Vagina (tissue), 2 donors: ENCODE measurements around the gene TXNRD1. TPM values are rescaled to one million over a fixed set of nuclear protein-coding genes. Genes with fewer than 3 reads are reported as not detected.
A peak's percentile ranks its signal among the peaks of the same experiment; 100 is the strongest.

Experiments
- DNase-seq, 2 donors: peaks; one replicate each; pipeline ENCODE4 v3.0.0-alpha.2; 2017; ENCODE audit errors: extremely low spot score in 2 of 2
- H3K27ac ChIP-seq: fragments of 200-600 bp; sonication (generic); one replicate; pipeline ENCODE4 v1.5.1; 2019
- H3K27me3 ChIP-seq: fragments of 200-600 bp; sonication (generic); one replicate; pipeline ENCODE4 v1.5.1; 2019
- H3K36me3 ChIP-seq, 2 donors: fragments of 200-600 bp; sonication (generic); one replicate each; pipeline ENCODE4 v1.5.1; 2017 to 2019
- H3K4me1 ChIP-seq: fragments of 200-600 bp; sonication (generic); one replicate; pipeline ENCODE4 v1.5.1; 2019
- H3K4me3 ChIP-seq, 2 donors: fragments of 200-600 bp; sonication (generic); 1 replicate in 1 of 2; 2 replicates in 1 of 2; pipeline ENCODE4 v1.5.1; 2016 to 2019
- H3K9me3 ChIP-seq: fragments of 200-600 bp; sonication (generic); one replicate; pipeline ENCODE4 v1.5.1; 2019
- POLR2A ChIP-seq, 2 donors: fragments of 450-650 bp; IDR thresholded peaks; one replicate each; pipeline ENCODE4 v1.6.1; 2017; ENCODE audit warnings: antibody characterized with exemption in 2 of 2, mild to moderate bottlenecking in 2 of 2, moderate library complexity in 2 of 2
- POLR2AphosphoS5 ChIP-seq, 2 donors: sonication (generic); formaldehyde crosslinking; IDR thresholded peaks; one replicate each; pipeline ENCODE4 v1.9.0; 2017; ENCODE audit warnings: antibody characterized with exemption in 2 of 2, mild to moderate bottlenecking in 2 of 2, low read depth in 1 of 2; ENCODE audit not compliant: insufficient read depth in 1 of 2
- intact Hi-C: fragments of 100-400 bp; cut with DNase I; formaldehyde crosslinking; loops from one replicate; pipeline ENCODE4 v1.15.1; 2023
- total RNA-seq: library from RNA; depleted of rRNA; stranded (reverse); fragments of >200 nt; gene quantifications from one replicate; pipeline ENCODE4 v1.2.3, GENCODE V29; 2016
- TF ChIP-seq, protein P1 (sequence below), 3 experiments: fragments of 450-650 bp in 2 of 3; fragments of 200-600 bp in 1 of 3; sonication (generic) in 1 of 3; IDR thresholded peaks; one replicate each; pipeline ENCODE4 v1.5.1; 2017 to 2019; ENCODE audit warnings: antibody characterized with exemption in 3 of 3, mild to moderate bottlenecking in 2 of 3, moderate library complexity in 2 of 3

TXNRD1 gene
- total RNA-seq, 1 donor from 2014 or later, result 144 TPM

DNA sequence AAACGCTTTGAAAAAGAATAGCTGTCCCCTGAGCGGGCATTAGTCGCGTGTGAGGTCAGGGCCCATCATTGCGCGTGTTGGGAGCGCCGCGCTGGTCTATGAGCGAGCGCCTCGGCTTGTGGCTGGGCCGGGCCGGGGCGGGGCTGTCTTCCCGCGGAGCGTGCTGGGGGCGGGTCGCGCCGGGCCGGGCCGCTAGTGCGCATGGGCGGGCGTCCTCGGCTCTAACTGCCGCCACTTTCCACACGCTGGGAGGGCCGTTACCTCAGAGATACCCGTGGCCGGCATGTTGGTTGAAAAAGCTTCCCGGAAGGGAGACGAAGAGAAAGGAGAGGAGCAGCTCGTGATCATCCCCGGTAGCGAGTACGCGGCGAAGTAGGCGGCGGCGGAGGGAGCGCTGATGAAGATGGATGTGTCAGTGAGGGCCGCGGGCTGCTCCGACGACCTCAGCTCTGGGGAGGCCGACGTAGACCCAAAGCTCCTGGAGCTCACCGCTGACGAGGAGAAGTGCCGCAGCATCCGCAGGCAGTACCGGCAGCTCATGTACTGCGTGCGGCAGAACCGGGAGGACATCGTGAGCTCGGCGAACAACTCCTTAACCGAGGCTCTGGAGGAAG lies 88.1 kb downstream of the TXNRD1 start, which contains the start of gene EID3:
EID3 (plus strand) TSS at position 202 of the 614 bp plus-strand sequence; CDS start at position 398, 196 bp downstream.
- Histone ChIP-seq H3K27ac (peak within 1 kb of the TSS; percentile 66), H3K9me3 (no peaks in the 10 kb centered on the region), H3K4me1 (peaks cover 51% of the 10 kb centered on the region), H3K27me3 (no peaks in the 10 kb centered on the region), H3K36me3 (no peaks in the 10 kb centered on the region), H3K4me3 (peak within 1 kb of the TSS; percentile 46 to 57)
- TF ChIP-seq POLR2A (IDR thresholded peaks at IDR 0.05) (no peak), POLR2AphosphoS5 (IDR thresholded peaks at IDR 0.05; ENCODE audit: insufficient read depth in 1 of 2, low read depth in 1 of 2) (peak in 1 of 2 donors; percentile 71)
- TF ChIP-seq, protein P1, sequence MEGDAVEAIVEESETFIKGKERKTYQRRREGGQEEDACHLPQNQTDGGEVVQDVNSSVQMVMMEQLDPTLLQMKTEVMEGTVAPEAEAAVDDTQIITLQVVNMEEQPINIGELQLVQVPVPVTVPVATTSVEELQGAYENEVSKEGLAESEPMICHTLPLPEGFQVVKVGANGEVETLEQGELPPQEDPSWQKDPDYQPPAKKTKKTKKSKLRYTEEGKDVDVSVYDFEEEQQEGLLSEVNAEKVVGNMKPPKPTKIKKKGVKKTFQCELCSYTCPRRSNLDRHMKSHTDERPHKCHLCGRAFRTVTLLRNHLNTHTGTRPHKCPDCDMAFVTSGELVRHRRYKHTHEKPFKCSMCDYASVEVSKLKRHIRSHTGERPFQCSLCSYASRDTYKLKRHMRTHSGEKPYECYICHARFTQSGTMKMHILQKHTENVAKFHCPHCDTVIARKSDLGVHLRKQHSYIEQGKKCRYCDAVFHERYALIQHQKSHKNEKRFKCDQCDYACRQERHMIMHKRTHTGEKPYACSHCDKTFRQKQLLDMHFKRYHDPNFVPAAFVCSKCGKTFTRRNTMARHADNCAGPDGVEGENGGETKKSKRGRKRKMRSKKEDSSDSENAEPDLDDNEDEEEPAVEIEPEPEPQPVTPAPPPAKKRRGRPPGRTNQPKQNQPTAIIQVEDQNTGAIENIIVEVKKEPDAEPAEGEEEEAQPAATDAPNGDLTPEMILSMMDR (IDR thresholded peaks at IDR 0.05), result no peak
- intact Hi-C loops, result no loop called here
- DNase-seq, result no peak

DNA sequence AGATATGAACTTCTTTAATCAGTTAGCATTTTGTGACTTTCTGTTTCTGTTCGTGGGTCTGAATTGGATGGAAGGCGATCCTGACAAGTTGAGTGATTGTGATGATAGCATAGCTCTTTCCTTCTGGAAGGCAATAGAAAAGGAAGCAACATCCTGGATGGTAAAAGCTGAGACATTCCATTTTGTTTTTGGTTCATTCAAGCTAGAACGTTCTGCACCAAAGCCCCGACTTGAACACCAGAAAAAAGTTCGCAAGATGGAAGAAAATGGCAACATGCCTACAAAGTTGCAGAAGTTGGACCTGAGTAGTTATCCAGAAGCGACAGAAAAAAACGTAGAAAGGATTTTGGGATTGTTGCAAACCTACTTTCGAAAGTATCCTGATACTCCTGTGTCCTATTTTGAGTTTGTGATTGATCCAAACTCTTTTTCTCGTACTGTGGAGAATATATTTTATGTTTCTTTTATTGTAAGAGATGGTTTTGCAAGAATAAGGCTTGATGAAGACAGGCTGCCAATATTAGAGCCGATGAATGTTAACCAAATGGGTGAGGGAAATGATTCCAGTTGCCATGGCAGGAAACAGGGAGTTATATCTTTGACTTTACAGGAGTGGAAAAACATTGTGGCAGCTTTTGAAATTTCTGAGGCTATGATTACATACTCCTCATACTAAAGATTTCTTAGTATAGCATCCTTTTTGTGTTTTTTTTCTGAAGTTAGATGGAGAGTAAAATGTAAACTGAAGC lies 88.9 kb downstream of the TXNRD1 start:
- intact Hi-C loops, result no loop called here

DNA sequence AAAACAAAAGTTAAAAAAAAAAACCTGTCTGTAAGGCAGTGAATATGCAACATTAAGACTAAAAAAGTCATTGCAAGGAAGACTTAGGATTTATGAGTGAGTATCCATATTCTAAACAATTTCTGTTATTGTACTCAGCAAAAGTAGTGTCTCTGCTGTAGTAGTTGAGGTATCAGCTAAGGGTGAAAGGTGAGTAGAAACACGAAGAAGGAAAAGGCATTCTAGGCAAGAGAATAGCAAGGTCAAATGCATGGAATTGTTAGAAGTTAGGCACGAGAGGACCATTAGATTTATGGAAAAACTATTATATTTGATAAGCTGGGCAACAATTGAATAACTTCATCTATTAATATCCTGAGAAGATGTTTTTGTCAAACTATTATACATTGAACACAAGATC lies 89.8 kb downstream of the TXNRD1 start:
- Histone ChIP-seq H3K27me3 (no peaks in the 10 kb centered on the region), H3K27ac (no peak overlapping the region), H3K4me1 (peaks cover 47% of the 10 kb centered on the region), H3K36me3 (no peaks in the 10 kb centered on the region), H3K9me3 (no peaks in the 10 kb centered on the region), H3K4me3 (no peak overlapping the region)
- TF ChIP-seq POLR2AphosphoS5 (IDR thresholded peaks at IDR 0.05; ENCODE audit: insufficient read depth in 1 of 2, low read depth in 1 of 2) (no peak), POLR2A (IDR thresholded peaks at IDR 0.05) (no peak)
- TF ChIP-seq, protein P1 (IDR thresholded peaks at IDR 0.05), result no peak
- intact Hi-C loops, result no loop called here
- no peak for DNase-seq

More for the DNA sequence above, 88.9 kb downstream of the TXNRD1 start:
- Histone ChIP-seq H3K36me3 (no peaks in the 10 kb centered on the region), H3K4me1 (peaks cover 56% of the 10 kb centered on the region), H3K27ac (peak overlapping the region; percentile 66), H3K27me3 (no peaks in the 10 kb centered on the region), H3K4me3 (peak overlapping the region; percentile 46 to 57), H3K9me3 (no peaks in the 10 kb centered on the region)
- no peak for DNase-seq
- TF ChIP-seq POLR2A (IDR thresholded peaks at IDR 0.05), result no peak

DNA sequence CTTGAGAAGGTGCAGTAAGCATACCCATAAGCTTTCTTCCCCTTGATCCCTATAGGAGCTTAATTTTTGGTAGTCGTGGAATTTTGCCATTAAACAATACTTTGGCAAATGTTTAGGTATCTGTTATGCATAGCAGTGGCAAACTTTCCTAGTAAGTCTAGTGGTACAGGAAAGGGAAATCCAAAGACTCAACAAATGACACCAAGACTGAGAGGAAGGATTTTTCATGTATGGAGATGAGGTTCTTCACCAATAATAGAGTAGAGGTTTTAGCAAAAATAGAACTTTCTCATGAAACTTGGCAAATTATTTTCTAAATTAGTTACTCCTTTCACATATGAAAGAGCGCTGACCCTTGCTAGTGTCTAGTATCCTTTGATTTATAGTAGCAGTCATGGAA lies 90.8 kb downstream of the TXNRD1 start:
- Histone ChIP-seq H3K9me3 (no peaks in the 10 kb centered on the region), H3K27me3 (no peaks in the 10 kb centered on the region), H3K4me1 (peaks cover 45% of the 10 kb centered on the region), H3K4me3 (no peak overlapping the region), H3K36me3 (peaks cover 0 to under 1% of the 10 kb centered on the region in 2 donors), H3K27ac (no peak overlapping the region)
- intact Hi-C loops, result no loop called here
- DNase-seq, result no peak
- TF ChIP-seq, protein P1 (IDR thresholded peaks at IDR 0.05), result no peak
- TF ChIP-seq POLR2A (IDR thresholded peaks at IDR 0.05), result no peak
- no peak for TF ChIP-seq POLR2AphosphoS5 (IDR thresholded peaks at IDR 0.05; ENCODE audit: insufficient read depth in 1 of 2, low read depth in 1 of 2)

DNA sequence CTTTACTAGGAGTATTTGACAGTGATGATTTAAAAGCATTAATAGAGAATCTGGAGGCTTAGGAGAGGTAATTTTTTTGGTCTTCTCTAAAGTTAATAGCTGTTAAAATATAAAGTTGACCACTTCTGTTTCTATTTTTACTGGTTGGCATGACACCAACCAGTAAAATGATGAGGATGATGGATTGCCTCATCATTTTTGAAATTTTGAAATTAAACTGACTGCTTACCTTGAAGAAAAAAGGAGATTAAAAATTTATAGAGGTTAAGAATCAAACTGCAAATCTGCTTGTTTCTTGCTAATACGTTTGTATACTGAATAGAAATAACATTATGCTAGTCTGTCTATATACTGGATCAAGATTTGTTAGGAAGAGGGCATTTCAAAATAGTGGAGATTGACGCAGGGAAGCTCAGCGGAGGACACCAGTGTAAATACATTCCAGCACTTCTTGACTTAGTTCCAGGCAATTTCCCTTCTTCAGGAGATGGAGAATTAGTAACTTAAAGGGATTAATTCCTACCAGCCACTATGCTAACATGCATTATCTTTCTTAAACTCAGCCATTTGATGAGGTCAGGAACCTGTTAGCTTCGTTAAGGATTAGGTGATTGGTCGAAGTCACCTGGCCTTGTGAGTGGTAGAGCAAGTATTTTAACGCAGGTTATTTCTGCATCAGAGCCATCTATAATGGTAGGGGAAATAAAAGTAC lies 91.5 kb downstream of the TXNRD1 start:
- no peak for DNase-seq
- intact Hi-C loops, result no loop called here
- Histone ChIP-seq H3K27ac (no peak overlapping the region), H3K36me3 (peaks cover 0 to 5% of the 10 kb centered on the region in 2 donors), H3K9me3 (no peaks in the 10 kb centered on the region), H3K4me1 (peaks cover 45% of the 10 kb centered on the region), H3K4me3 (no peak overlapping the region), H3K27me3 (no peaks in the 10 kb centered on the region)
- TF ChIP-seq POLR2AphosphoS5 (IDR thresholded peaks at IDR 0.05; ENCODE audit: insufficient read depth in 1 of 2, low read depth in 1 of 2) (no peak), POLR2A (IDR thresholded peaks at IDR 0.05) (no peak)
- TF ChIP-seq, protein P1 (IDR thresholded peaks at IDR 0.05), result no peak
